Nephron progenitor cell (in vitro differentiated cells): ENCODE results near the gene ELMOD1.
A peak's percentile ranks its signal among the peaks of the same experiment; 100 is the strongest.

Source experiments
- DNase-seq: peaks from one replicate; pipeline ENCODE4 v3.0.0; 2021
- H3K27ac Mint-ChIP-seq: 2 replicates; pipeline ENCODE4 v1.8.0; 2021; ENCODE audit warnings: mild to moderate bottlenecking, moderate library complexity, mixed read lengths
- H3K27me3 Mint-ChIP-seq: 2 replicates; pipeline ENCODE4 v1.8.0; 2021; ENCODE audit warnings: mild to moderate bottlenecking, low read depth, mixed read lengths; ENCODE audit not compliant: poor library complexity
- H3K36me3 Mint-ChIP-seq: 2 replicates; pipeline ENCODE4 v1.8.0; 2021; ENCODE audit warnings: low read depth, mixed read lengths
- H3K4me1 Mint-ChIP-seq: 2 replicates; pipeline ENCODE4 v1.8.0; 2021; ENCODE audit warnings: mixed read lengths
- H3K4me3 Mint-ChIP-seq: 2 replicates; pipeline ENCODE4 v1.8.0; 2021; ENCODE audit warnings: mild to moderate bottlenecking, moderate library complexity, mixed read lengths
- H3K9me3 Mint-ChIP-seq: 2 replicates; pipeline ENCODE4 v1.8.0; 2021; ENCODE audit warnings: mild to moderate bottlenecking, moderate library complexity, mixed read lengths
- CTCF ChIP-seq: fragments of 200-600 bp; sonication (generic); IDR thresholded peaks from 2 replicates; pipeline ENCODE4 v1.5.0; 2021; ENCODE audit warnings: antibody characterized with exemption

ELMOD1 gene

GRCh38 chr11:107682171-107682570 is 91.2 kb downstream of the ELMOD1 start:
- Mint-ChIP-seq H3K4me1 (no peaks in the 10 kb centered on the region), H3K9me3 (no peaks in the 10 kb centered on the region), H3K27me3 (peaks cover 17% of the 10 kb centered on the region), H3K4me3 (no peak overlapping the region), H3K27ac (no peak overlapping the region), H3K36me3 (no peaks in the 10 kb centered on the region)
- DNase-seq = no peak
- TF ChIP-seq CTCF = no peak

- no peaks in the 10 kb centered on the region for H3K9me3 Mint-ChIP-seq
- no peak for DNase-seq
These were observed 91.6 kb downstream of the ELMOD1 start for GRCh38 chr11:107682572-107682971.

GRCh38 chr11:107683061-107683460 is 92.1 kb downstream of the ELMOD1 start:
- Mint-ChIP-seq H3K27me3 (peaks cover 17% of the 10 kb centered on the region), H3K4me1 (no peaks in the 10 kb centered on the region), H3K4me3 (no peak overlapping the region), H3K9me3 (no peaks in the 10 kb centered on the region), H3K36me3 (no peaks in the 10 kb centered on the region), H3K27ac (no peak overlapping the region)
- TF ChIP-seq CTCF = no peak
- no peak for DNase-seq

More at GRCh38 chr11:107682572-107682971, 91.6 kb downstream of the ELMOD1 start:
- Mint-ChIP-seq H3K27me3 (peaks cover 17% of the 10 kb centered on the region), H3K4me1 (no peaks in the 10 kb centered on the region), H3K27ac (no peak overlapping the region), H3K36me3 (no peaks in the 10 kb centered on the region), H3K4me3 (no peak overlapping the region)
- no peak for TF ChIP-seq CTCF

- H3K9me3 Mint-ChIP-seq = no peaks in the 10 kb centered on the region
- no peaks in the 10 kb centered on the region for H3K36me3 Mint-ChIP-seq
- DNase-seq = no peak
- H3K4me3 Mint-ChIP-seq = no peak overlapping the region
- H3K4me1 Mint-ChIP-seq = no peaks in the 10 kb centered on the region
- H3K27ac Mint-ChIP-seq = no peak overlapping the region
- TF ChIP-seq CTCF = peak; percentile 41
- H3K27me3 Mint-ChIP-seq = peaks cover 17% of the 10 kb centered on the region
These were observed 92.9 kb downstream of the ELMOD1 start for GRCh38 chr11:107683807-107684206.

GRCh38 chr11:107688322-107688918 is 97.5 kb downstream of the ELMOD1 start:
- Mint-ChIP-seq H3K27ac (no peak overlapping the region), H3K27me3 (no peaks in the 10 kb centered on the region), H3K9me3 (peaks cover 7% of the 10 kb centered on the region), H3K4me3 (no peak overlapping the region), H3K4me1 (no peaks in the 10 kb centered on the region), H3K36me3 (no peaks in the 10 kb centered on the region)
- DNase-seq = no peak
- no peak for TF ChIP-seq CTCF
